ENCODE data around the gene C11orf68.

C11orf68 gene

GRCh38 chr11:65915821-65916251 lies 3.0 kb downstream of the C11orf68 start:
- H3K4me3 ChIP-seq (ENCODE audit: low read depth, low read length), result no peak overlapping the region

GRCh38 chr11:65915101-65915820 lies 3.6 kb downstream of the C11orf68 start:
- no peak overlapping the region for H3K4me3 ChIP-seq (ENCODE audit: low read depth, low read length)

- H3K4me3 ChIP-seq (ENCODE audit: low read depth, low read length), result no peak overlapping the region
Observed at GRCh38 chr11:65912845-65913244, 6.0 kb downstream of the C11orf68 start.

- no peak overlapping the region for H3K4me3 ChIP-seq (ENCODE audit: low read depth, low read length)
Observed at GRCh38 chr11:65911682-65912568, 6.9 kb downstream of the C11orf68 start.

GRCh38 chr11:65907878-65908277 lies 11.0 kb downstream of the C11orf68 start:
- H3K4me3 ChIP-seq (ENCODE audit: low read depth, low read length), result no peak overlapping the region

GRCh38 chr11:65906602-65907001 lies 12.3 kb downstream of the C11orf68 start:
- H3K4me3 ChIP-seq (ENCODE audit: low read depth, low read length), result no peak overlapping the region

GRCh38 chr11:65903715-65904114 lies 15.1 kb downstream of the C11orf68 start:
- H3K4me3 ChIP-seq (ENCODE audit: low read depth, low read length), result no peak overlapping the region

GRCh38 chr11:65903068-65903481 lies 15.8 kb downstream of the C11orf68 start:
- H3K4me3 ChIP-seq (ENCODE audit: low read depth, low read length), result no peak overlapping the region

- H3K4me3 ChIP-seq (ENCODE audit: low read depth, low read length), result no peak overlapping the region
Observed at GRCh38 chr11:65900899-65901180, 18.0 kb downstream of the C11orf68 start.

- H3K4me3 ChIP-seq (ENCODE audit: low read depth, low read length), result peak within 1 kb of the TSS; percentile 67
Observed at GRCh38 chr11:65900125-65900898, 18.6 kb downstream of the C11orf68 start, which contains the start of gene FOSL1. TSS of gene FOSL1 (minus strand) at chr11:65900388. CDS start at chr11:65900339, 49 bp downstream.

DNA sequence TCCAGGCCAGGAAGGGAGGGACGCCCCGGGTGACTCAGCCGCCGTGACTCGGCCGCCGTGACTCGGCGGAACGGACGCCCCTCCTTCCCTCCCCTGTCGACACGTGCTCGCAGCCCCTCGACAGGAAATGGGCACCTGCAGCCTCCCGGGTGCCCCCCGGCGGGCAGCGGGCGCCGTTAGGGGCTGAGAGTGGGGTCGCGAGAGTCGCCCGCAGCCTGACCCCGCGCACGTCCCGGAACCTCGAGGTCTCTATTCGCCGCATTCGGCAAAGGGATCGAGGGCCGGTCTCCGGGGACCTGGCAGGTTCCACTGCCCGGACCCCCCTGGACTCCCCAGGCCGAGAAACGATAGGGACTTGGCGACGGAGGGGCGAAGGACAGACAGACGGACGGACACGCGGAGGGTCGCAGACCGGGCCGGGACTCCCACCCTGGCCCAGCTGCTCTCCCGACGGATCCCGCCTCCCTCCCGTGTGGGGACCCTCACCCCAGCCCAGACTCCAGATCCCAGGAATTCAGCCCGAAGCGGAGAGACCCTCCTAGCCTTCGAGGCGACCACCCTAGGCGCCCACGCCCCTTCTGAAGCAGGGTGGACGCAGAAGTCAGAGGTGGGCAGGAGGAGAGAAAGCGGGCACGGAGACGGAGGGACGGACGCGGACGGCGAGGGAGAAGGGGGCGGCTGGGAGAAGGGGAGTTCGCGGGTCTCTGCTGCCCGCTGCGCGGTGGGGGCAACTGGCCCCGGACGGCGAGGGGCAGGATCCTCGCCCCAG lies 19.3 kb downstream of the C11orf68 start:
- H3K4me3 ChIP-seq (ENCODE audit: low read depth, low read length), result peak overlapping the region; percentile 67

- H3K4me3 ChIP-seq (ENCODE audit: low read depth, low read length), result peak overlapping the region; percentile 67
Observed at GRCh38 chr11:65898656-65899355, 20.1 kb downstream of the C11orf68 start.

GRCh38 chr11:65897020-65897471 lies 21.8 kb downstream of the C11orf68 start:
- H3K4me3 ChIP-seq (ENCODE audit: low read depth, low read length), result no peak overlapping the region

- no peak overlapping the region for H3K4me3 ChIP-seq (ENCODE audit: low read depth, low read length)
Observed at GRCh38 chr11:65896034-65896999, 22.5 kb downstream of the C11orf68 start.

GRCh38 chr11:65895482-65895981 lies 23.3 kb downstream of the C11orf68 start:
- no peak overlapping the region for H3K4me3 ChIP-seq (ENCODE audit: low read depth, low read length)

DNA sequence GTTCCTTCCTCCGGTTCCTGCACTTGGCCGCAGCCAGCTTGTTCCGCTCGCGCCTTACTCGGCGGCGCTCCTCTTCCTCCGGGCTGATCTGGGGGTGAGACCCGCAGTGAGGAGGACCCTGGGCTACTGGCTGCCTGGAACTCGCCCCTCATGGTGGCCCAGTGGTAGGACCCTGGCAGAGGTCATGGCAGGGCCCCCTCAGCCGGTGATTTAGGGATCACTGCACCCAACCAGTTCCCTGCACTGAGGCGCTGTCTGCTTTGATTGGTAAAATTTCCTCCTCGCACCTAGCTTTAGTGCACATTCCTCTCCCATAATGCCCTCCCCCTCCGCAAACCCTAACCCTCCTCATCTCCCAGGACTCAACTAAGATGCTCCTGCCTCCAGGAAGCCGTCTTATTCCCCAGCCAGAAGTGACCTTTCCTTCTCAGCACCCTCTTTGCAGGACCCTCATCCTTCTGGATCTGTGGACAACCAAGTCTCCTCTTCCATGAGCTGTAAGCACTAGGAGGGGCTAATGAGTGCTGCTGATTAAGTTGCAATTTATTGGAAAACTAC lies 24.7 kb downstream of the C11orf68 start:
- no peak overlapping the region for H3K4me3 ChIP-seq (ENCODE audit: low read depth, low read length)

DNA sequence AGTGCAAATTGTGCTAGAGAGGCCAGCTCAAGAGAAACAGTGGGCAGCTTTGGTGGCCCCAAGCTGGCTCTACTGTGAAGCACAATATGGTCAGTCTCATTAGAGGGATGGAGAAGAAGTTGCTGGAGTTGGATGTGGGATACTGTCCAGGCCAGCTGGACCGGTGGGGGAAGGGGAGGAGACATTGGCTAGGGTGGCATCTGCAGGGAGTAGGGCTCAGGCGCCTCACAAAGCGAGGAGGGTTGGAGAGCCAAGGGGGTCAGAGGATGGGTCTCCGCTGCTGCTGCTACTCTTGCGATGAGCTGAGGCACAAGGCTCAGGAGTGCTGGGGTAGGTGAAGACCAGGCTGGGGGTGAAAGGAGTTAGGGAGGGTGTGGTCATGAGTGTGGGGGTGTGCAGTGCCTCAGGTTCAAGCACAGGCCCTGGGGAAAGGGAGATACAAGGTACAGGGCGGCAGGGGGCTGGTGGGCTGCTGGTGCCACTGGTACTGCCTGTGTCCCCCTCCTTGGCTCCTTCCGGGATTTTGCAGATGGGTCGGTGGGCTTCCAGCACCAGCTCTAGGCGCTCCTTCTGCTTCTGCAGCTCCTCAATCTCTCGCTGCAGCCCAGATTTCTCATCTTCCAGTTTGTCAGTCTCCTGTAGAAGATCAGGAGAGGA lies 26.1 kb downstream of the C11orf68 start:
- H3K4me3 ChIP-seq (ENCODE audit: low read depth, low read length), result no peak overlapping the region

GRCh38 chr11:65892137-65892540 lies 26.7 kb downstream of the C11orf68 start:
- peak overlapping the region; percentile 61 for H3K4me3 ChIP-seq (ENCODE audit: low read depth, low read length)

Data from iPS-11a (cell line).